Memory B cell (primary cell): ENCODE results near the gene CBFA2T3.
A peak's percentile ranks its signal among the peaks of the same experiment; 100 is the strongest.

ENCODE experiments used
- ATAC-seq: fragments of 150-1000 bp; cut with Tn5 transposase; 2 replicates; pipeline ENCODE4 v1.10.0; 2021; ENCODE audit warnings: low read depth, mild to moderate bottlenecking, moderate library complexity
- DNase-seq, 2 donors: peaks; one replicate each; pipeline ENCODE4 v3.0.0; 2022; ENCODE audit warnings: low spot score in 2 of 2
- H3K27ac Mint-ChIP-seq: one replicate; pipeline ENCODE4 v1.8.0; 2022; ENCODE audit warnings: mild to moderate bottlenecking, moderate library complexity, mixed read lengths
- H3K27me3 Mint-ChIP-seq: one replicate; pipeline ENCODE4 v1.8.0; 2022; ENCODE audit warnings: mixed read lengths
- H3K36me3 Mint-ChIP-seq: one replicate; pipeline ENCODE4 v1.8.0; 2022; ENCODE audit warnings: mild to moderate bottlenecking, mixed read lengths
- H3K4me1 Mint-ChIP-seq: one replicate; pipeline ENCODE4 v1.8.0; 2022; ENCODE audit warnings: mixed read lengths
- H3K4me3 Mint-ChIP-seq: one replicate; pipeline ENCODE4 v1.8.0; 2022; ENCODE audit warnings: mild to moderate bottlenecking, moderate library complexity, mixed read lengths
- H3K9me3 Mint-ChIP-seq: one replicate; pipeline ENCODE4 v1.8.0; 2022; ENCODE audit warnings: mixed read lengths

Gene CBFA2T3

GRCh38 chr16:88856828-88857727 is 119.9 kb downstream of the CBFA2T3 start, which contains the start of the genes GALNS and TRAPPC2L:
Gene GALNS (minus strand): TSS chr16:88856947. CDS start chr16:88856877, 70 bp downstream.
Gene TRAPPC2L (plus strand): TSS chr16:88857127. CDS start chr16:88857151, 24 bp downstream.
- Mint-ChIP-seq H3K27me3 (no peaks in the 10 kb centered on the region), H3K9me3 (no peaks in the 10 kb centered on the region), H3K4me1 (peaks cover 16% of the 10 kb centered on the region), H3K36me3 (peaks cover 4% of the 10 kb centered on the region), H3K4me3 (peak within 1 kb of the TSS; percentile 97), H3K27ac (peak within 1 kb of the TSS; percentile 93)
- DNase-seq (peak; percentile 99), ATAC-seq (peak; percentile 81)

DNA sequence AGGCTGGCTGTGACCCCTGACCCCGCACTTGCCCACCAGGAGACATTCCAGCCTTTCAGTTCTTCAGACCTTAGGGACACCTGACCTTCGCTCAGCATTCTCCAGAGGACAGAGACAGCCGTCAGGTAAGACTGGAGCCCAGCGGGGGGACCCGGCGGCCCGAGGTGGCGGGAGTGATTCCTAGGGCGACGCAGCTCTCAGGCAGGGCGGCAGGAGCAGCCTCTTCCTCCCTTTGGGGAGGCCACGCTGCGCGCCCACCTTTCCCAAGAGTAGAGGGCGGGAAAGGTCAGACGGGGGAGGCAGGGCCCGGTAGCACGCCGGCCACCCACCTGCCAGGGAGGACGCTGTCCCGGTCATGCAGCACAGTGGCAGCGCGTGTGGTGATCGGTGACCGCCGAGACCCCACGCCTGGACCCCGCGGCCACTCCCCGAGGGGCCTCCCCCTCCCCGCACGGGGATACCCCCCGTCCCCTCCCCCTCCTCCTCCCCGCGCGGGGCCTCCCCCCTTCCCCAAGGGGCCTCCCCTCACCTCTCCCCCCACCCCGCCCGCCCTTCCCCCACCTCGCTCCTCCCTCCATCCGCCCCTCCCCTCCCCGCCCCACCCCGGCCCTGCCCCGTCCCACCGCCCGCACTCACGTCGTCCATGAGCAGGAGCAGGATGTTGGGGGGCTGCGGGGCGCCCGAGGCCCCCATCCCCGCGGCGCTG is 120.7 kb downstream of the CBFA2T3 start:
- ATAC-seq: peak; percentile 18
- H3K27ac Mint-ChIP-seq: peak overlapping the region; percentile 93
- H3K9me3 Mint-ChIP-seq: no peaks in the 10 kb centered on the region
- peaks cover 16% of the 10 kb centered on the region for H3K4me1 Mint-ChIP-seq
- no peaks in the 10 kb centered on the region for H3K27me3 Mint-ChIP-seq
- peak in 1 of 2 donors; percentile 40 for DNase-seq
- H3K36me3 Mint-ChIP-seq: peaks cover 4% of the 10 kb centered on the region
- peak overlapping the region; percentile 97 for H3K4me3 Mint-ChIP-seq

- Mint-ChIP-seq H3K36me3 (peaks cover 2% of the 10 kb centered on the region), H3K4me3 (peak overlapping the region; percentile 71), H3K27ac (peak overlapping the region; percentile 84), H3K4me1 (peaks cover 16% of the 10 kb centered on the region), H3K9me3 (no peaks in the 10 kb centered on the region), H3K27me3 (no peaks in the 10 kb centered on the region)
- ATAC-seq (no peak), DNase-seq (no peak)
These were observed 121.3 kb downstream of the CBFA2T3 start for GRCh38 chr16:88855736-88856121.

GRCh38 chr16:88855176-88855575 is 121.8 kb downstream of the CBFA2T3 start:
- Mint-ChIP-seq H3K4me1 (peaks cover 16% of the 10 kb centered on the region), H3K27me3 (no peaks in the 10 kb centered on the region), H3K36me3 (peaks cover 1% of the 10 kb centered on the region), H3K9me3 (no peaks in the 10 kb centered on the region), H3K4me3 (peak overlapping the region; percentile 78), H3K27ac (peak overlapping the region; percentile 84)
- no peak for DNase-seq
- no peak for ATAC-seq

DNA sequence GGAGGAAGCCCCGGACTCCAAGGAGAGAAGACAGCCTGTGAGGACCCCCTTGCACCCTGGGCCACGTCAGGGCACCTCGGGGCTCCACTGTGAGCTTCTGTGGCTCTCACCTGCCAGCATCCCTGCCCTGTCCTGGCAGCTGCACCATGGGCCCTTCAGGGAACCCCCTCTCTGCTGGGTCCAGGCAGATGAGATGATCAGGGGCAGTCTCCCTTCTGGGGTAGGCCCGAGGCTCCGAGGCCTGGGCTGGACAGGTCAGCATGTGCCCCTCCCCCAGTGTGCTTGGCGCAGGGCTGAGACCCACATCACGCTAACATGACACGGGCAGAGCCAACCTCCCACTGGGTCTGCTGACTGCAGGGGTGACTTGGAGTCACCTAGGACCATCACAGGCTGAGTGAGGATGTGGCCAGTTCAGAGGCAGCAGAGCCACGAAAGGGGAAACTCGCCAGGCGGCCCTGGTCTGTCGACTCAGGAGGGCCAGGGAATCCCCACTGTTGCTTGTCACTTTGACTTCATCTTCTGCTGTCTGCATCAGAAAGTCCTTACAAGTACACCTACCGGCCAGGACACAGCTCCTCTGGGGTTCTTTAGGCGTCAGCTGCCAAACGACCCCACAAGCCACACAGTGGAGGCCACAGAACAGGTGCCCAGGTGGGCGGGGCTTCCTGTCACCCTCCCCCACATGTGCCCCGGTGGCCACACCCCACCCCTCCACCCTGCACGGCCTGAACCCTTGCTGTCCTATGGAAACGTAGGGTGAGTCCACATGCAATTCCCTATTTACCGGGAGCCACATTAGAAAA is 122.5 kb downstream of the CBFA2T3 start:
- no peaks in the 10 kb centered on the region for H3K9me3 Mint-ChIP-seq
- DNase-seq (peak; percentile 36 to 46), ATAC-seq (peak; percentile 57)
- peak overlapping the region; percentile 84 for H3K27ac Mint-ChIP-seq
- peak overlapping the region; percentile 64 for H3K4me3 Mint-ChIP-seq
- H3K4me1 Mint-ChIP-seq: peaks cover 16% of the 10 kb centered on the region
- no peaks in the 10 kb centered on the region for H3K27me3 Mint-ChIP-seq
- peaks cover 1% of the 10 kb centered on the region for H3K36me3 Mint-ChIP-seq

DNA sequence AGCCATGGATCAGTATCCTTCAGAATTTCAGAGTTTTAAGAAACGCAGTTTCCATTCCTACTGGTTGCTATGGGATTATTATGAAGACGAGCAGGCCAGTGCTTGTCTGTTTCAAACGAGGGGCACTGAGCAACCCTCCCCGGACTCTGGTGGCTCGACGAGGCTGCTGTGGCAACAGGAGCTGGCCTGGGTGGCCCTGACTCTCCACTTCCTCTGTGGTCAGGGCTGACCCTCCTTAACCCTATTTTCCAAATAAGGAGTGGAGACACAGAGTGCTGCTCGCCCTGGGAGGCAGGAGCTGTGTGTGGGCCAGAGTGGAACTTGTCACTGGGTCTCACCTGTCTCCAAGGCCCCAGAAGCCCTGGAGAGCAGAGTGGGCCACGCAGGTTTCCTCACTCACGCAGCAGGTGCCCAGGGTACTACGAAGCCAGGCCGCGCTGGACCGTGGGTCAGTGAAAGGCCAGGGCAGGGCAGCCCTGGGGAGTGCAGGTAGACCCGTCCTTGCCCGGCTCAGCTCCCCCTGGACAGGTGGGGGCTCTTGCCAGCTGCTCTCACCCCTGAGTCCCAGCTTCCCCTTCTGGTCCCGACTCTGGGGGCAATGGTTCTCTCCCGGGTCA is 123.6 kb downstream of the CBFA2T3 start:
- H3K27ac Mint-ChIP-seq: no peak overlapping the region
- DNase-seq: no peak

DNA sequence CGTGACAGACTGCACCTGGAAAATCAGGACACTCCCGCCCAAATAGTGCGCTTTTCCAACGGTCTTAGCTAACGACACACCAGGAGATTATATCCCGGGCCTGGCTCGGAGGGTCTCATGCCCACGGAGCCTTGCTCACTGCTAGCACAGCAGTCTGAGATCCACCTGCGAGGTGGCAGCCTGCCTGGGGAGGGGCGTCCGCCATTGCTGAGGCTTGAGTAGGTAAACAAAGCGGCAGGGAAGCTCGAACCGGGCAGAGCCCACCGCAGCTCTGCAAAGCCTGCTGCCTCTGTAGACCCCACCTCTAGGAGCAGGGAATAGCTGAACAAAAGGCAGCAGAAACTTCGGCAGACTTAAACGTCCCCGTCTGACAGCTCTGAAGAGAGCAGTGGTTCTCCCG is 125.4 kb downstream of the CBFA2T3 start:
- Mint-ChIP-seq H3K4me1 (peaks cover 7% of the 10 kb centered on the region), H3K9me3 (no peaks in the 10 kb centered on the region), H3K4me3 (no peak overlapping the region), H3K36me3 (no peaks in the 10 kb centered on the region), H3K27me3 (no peaks in the 10 kb centered on the region), H3K27ac (peak overlapping the region; percentile 5)
- ATAC-seq (no peak), DNase-seq (no peak)

More for the DNA sequence above, 123.6 kb downstream of the CBFA2T3 start:
- H3K4me3 Mint-ChIP-seq: no peak overlapping the region
- H3K9me3 Mint-ChIP-seq: no peaks in the 10 kb centered on the region
- peaks cover 14% of the 10 kb centered on the region for H3K4me1 Mint-ChIP-seq
- no peak for ATAC-seq
- no peaks in the 10 kb centered on the region for H3K27me3 Mint-ChIP-seq
- peaks cover 1% of the 10 kb centered on the region for H3K36me3 Mint-ChIP-seq

DNA sequence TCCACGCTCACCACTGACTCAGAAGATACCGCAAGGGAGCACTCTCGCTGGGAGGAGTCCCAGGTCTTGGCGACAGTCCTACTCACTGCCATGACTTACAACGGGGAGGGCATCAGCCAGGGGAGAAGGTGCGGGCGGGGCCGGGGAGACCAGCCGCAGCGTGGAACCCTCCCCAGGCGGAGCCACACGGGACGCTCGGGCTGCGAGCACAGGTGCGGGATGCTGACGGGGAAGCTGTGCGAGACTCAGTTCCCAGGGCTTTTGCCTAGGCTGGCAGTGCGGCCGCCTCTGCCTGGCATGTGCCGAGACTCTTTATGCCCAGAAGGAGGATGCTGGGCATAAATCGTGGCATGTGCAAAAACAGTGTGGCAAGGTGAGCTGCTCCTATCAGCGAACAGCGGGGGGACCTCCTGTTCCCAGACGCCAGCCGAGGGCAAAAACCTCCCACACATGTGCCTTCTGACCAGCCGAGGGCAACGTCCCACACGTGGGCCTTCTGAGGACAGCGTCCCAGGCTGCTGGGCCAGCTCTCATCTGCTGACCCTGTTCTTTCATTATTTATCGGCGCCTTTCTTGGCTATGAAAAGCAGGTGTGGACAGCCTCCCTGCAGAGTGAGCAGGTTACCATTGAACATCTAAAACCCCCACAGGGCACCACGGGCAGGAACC is 126.3 kb downstream of the CBFA2T3 start:
- H3K36me3 Mint-ChIP-seq: no peaks in the 10 kb centered on the region
- DNase-seq (no peak), ATAC-seq (no peak)
- peaks cover 7% of the 10 kb centered on the region for H3K4me1 Mint-ChIP-seq
- H3K9me3 Mint-ChIP-seq: no peaks in the 10 kb centered on the region
- no peak overlapping the region for H3K4me3 Mint-ChIP-seq
- no peak overlapping the region for H3K27ac Mint-ChIP-seq
- H3K27me3 Mint-ChIP-seq: no peaks in the 10 kb centered on the region

- no peak for ATAC-seq
- Mint-ChIP-seq H3K27me3 (no peaks in the 10 kb centered on the region), H3K36me3 (no peaks in the 10 kb centered on the region), H3K4me1 (peaks cover 3% of the 10 kb centered on the region), H3K27ac (no peak overlapping the region), H3K4me3 (no peak overlapping the region), H3K9me3 (no peaks in the 10 kb centered on the region)
- no peak for DNase-seq
These were observed 128.4 kb downstream of the CBFA2T3 start for GRCh38 chr16:88848557-88848956.

DNA sequence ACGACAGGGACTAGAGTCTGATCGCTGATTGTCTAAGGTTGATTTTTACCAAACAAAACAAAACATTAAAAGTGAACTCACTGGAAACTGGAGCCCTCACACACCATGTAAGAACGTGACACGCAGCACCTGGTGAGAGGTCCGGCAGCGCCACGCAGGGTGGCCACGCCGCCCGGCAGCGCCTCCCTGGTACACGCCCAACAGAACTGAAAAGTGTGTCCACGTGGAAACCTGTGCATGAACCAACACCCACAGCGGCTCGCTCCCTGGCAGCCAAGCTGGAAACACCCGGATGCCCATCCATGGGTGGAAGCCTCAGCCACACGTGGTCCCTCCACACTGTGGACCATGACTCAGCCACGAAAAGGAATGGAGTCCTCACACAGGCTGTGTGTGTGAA is 129.4 kb downstream of the CBFA2T3 start:
- no peak for ATAC-seq
- Mint-ChIP-seq H3K9me3 (no peaks in the 10 kb centered on the region), H3K4me3 (no peak overlapping the region), H3K36me3 (peaks cover 3% of the 10 kb centered on the region), H3K27ac (no peak overlapping the region), H3K4me1 (peaks cover 5% of the 10 kb centered on the region), H3K27me3 (no peaks in the 10 kb centered on the region)
- DNase-seq: no peak

DNA sequence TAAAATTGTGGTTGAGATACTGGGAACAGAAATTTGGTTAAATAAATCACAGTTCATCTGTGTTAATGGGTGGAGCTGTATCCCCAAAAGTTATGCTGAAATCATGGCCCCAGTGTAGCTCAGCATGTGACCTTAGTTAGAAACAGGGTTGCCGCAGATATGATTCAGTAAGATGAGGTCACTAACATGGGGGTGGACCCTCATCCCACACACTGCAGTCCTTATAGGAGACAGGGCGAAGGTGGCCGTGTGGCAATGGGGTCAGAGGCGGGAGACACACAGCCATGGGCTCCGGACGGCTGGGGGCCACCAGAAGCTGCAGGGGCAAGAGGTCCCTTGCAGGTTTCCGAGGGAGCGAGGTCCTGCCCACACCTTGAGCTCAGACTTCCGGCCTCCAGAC is 130.9 kb downstream of the CBFA2T3 start:
- ATAC-seq: no peak
- H3K4me3 Mint-ChIP-seq: no peak overlapping the region
- DNase-seq: no peak
- H3K36me3 Mint-ChIP-seq: peaks cover 3% of the 10 kb centered on the region
- H3K4me1 Mint-ChIP-seq: peaks cover 7% of the 10 kb centered on the region
- H3K27ac Mint-ChIP-seq: no peak overlapping the region
- H3K27me3 Mint-ChIP-seq: no peaks in the 10 kb centered on the region
- no peaks in the 10 kb centered on the region for H3K9me3 Mint-ChIP-seq

- no peak for ATAC-seq
- Mint-ChIP-seq H3K4me3 (no peak overlapping the region), H3K27ac (no peak overlapping the region), H3K36me3 (peaks cover 7% of the 10 kb centered on the region), H3K27me3 (no peaks in the 10 kb centered on the region), H3K9me3 (no peaks in the 10 kb centered on the region), H3K4me1 (peaks cover 7% of the 10 kb centered on the region)
- DNase-seq: no peak
These were observed 132.5 kb downstream of the CBFA2T3 start for GRCh38 chr16:88844419-88845036.

DNA sequence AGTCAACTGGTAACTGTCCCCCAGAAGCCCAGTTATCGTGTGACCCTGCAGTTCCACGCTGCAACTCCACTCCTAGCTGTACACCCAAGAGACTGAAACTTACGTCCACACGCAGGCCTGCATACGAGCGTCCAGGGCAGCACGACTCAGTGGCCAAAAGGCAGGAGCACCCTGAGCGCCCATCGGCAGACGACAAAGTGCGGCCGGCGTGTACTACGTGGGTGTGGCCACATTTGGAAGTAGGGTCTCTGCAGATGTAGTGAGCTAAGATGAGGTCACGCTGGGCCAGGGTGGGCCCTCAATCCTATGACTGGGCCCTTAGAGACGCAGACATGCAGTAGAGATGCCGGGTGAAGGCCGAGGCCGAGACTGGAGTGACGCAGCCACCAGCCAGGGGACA is 133.8 kb downstream of the CBFA2T3 start:
- Mint-ChIP-seq H3K4me3 (no peak overlapping the region), H3K36me3 (peaks cover 7% of the 10 kb centered on the region), H3K27me3 (no peaks in the 10 kb centered on the region), H3K4me1 (peaks cover 7% of the 10 kb centered on the region), H3K9me3 (no peaks in the 10 kb centered on the region), H3K27ac (no peak overlapping the region)
- DNase-seq (no peak), ATAC-seq (no peak)
